NCI-H748 (cell line): ENCODE results near the gene PLD5.

ENCODE experiments used
- DNase-seq: peaks from one replicate; lab custom pipeline; 2025; ENCODE audit not compliant: unreplicated experiment; lab: John Stamatoyannopoulos, UW

The PLD5 gene

DNA sequence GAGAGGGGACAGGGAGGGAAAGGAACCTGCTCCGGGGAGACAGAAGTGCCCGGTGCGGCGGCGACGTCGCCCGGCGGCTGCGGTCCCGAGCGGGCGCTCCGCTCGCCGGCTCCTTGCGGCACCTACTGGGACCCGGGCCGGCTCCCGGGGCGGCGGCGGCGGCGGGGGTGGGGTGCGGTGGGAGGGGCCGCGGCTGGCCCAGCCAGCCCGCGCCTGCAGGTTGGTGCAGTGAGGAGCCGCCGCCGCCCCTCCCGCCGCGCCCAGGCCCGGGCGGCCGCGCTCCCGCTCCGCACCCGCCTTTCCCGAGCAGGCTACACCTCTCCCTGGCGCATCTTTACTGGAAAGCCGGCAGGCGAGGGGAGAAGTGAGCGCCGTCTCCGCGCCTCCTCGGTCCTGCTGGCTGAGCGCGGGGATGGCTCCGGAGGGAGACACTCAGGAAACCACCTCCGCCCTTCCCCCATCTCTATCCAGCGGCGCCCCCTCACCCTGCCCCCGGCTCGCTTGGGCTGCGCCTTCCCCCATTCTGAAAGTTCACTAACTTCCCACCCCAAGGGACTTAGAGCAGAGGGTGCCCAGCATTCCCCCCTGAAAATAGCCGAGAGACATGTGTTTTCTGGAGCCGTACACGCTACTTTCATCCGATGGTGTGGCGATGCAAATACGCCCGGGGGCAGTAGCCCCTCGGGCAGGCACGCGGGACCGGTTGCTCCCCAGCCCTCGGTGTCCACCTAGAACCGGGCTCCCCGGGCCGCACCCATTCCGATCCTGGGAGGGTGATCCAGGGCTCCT, at the start of gene PLD5:
Gene PLD5 (minus strand): TSS at position 127 of the 789 bp plus-strand sequence.
- DNase-seq: peak; percentile 70

DNA sequence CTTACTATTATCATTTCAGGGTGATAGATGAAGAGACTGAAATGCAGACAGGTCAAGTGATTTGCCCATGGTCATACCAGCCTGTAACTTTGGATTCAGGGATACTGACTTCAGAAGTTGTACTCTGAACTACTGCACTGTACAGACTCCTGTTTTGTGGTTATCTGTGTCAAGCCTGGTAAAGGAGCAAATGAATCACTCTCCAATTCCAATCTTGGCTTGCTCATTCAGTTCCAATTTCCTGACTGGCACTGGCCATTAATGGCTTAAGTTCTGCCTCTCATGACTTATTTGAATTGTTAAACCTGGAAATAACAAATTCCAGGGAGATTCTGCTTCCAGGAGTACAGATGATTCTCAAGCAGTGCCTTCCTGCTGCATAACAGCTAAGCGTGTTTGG, 45.4 kb upstream of the PLD5 start:
- no peak for DNase-seq

DNA sequence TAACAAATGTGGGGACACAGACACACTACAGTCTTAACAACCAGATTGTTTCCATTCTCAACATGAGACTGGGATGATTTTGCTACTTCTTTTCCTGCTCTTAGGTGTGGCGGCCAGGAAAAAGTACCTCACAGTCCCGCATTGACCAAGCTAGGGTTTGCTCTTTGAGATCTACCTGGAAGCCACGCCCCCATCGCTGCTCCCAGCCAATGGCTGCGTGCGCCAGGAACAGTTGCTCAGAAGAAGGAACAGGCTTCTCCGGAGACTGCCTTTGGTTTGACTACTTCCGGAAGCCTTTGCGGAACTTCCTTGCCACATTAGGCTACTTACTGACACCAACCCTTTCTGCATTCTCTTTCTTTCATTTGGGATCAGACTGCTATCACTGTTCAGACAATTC, 44.2 kb upstream of the PLD5 start:
- no peak for DNase-seq

DNA sequence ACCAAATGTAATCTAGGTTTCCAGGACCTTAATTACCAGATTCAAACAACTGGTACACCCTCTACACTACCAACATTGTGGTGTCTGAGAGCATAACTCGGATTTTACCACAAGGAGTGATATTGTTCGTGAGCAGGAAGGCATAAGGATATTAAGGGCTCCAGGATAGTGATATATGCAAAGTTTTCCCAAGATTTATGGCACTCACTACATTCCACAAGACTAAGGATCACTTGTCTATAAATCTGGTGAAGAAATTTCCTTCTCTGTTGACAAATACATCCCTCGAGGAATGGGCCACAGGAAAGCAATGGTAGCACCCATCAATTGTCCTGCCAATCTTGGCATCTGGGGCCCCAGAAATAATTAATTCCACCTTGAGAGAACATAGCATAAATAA, 43.1 kb upstream of the PLD5 start:
- DNase-seq: no peak

DNA sequence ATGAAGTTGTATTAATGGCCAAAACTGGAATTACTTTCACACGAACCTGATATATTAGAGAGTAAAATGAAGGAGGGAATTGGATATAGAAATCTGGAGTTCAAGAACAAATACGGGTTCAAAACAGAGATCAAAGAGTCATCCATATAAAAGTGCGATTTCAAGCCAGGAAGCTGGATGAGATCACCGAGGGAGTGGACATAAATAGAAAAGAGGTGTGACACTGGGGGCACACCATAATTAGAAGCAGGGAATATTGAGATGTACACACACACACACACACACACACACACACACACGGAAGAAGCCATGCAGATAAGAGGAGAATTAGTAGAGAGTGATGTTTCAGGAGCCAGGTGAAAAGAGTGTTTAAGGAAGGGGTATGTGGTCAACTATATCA, 32.3 kb upstream of the PLD5 start:
- DNase-seq: peak; percentile 24

DNA sequence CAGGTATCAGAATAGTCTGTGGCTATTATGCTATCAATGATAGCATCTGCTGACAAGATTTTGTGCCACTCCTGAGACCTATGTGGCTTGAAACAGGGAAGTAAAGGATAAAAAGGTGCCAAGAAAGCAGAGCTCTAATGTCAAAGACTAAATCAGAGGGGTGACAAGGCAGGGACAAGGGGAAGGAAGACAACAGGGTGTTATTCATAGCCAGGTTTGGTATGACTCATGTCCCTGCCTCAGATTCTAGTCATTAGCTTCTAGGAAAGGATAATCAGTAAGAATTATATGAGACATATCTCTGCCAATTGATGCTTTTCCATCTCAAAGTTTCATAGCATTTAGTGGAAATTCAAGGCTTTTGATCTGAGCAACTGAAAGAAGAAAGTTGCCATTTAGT, 31.8 kb upstream of the PLD5 start:
- no peak for DNase-seq

DNA sequence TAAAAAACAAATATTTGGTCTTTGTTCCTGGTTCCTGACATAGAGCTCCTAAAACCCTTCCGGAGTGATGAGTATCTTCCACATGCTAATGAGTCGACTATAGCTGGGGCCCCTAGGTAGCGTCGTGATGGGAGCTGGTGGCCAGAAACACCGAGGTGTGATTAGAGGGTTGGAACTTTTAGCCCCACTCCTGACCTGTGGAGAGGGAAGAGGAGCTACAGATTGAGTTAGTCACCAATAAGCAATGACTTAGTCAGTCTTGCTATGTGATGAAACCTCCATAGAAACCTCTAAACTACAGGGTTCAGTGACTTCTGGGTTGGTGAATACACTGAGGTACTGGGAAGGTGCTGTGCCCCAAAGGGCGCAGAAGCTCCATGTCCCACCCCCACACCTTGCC, 30.1 kb upstream of the PLD5 start:
- peak; percentile 17 for DNase-seq

DNA sequence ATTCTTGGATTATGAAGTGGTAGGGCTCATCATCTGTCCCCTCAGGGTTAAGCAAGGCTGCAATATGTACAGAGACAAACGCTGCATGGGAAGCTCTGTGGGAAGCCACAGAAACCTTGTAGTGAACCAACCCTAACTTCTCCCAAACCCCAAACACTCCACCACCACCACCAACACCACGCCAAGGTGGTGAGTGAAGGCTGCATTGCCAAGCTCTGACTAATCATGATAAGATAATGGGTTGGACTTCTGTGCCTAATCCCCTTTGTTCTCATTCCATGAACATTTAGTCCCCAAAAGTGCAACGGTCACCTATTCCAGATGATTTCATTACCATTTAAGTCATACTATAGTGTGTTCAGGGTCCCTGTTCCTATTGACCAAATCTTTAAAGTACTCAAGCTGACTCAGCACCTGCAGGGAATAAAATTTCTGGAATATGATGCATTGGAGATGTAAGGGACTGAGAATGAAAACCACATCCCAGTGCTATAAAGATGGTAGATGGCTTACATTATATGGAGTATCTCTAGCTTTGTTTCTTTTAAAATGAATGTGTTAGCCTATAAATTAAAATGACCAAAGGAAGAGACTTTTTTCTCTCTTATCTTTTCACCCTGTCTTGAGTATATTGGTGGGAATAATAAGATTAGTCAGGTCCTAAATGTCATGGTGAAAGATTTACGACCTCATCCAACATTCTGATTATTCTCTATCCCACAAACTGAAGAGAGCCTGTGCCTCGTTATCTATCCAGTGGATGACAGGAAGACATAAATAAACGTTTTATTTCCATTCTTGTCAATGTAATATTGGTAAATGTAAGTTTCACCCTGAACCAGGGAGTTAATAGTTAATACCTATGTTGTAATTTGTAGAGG, 22.6 kb upstream of the PLD5 start:
- DNase-seq: no peak

DNA sequence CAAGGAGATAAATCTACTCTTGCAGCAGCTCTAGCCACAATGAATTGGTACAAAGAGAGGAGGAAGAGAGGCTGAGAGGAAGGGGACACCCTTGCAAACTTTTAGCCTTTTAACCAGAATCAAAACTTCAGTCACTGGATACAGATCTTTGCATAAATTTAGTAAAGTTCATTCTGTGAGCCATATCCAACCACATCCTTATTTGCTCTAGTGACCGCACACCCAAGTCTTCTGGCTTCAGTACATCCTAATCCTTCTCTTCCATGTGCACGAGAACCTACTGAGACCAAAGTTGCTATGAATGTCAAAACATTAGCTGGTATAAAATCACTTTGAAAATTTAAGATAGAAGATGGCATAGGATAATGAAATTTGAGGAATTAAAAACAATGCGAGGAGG, 21.9 kb upstream of the PLD5 start:
- DNase-seq: no peak

DNA sequence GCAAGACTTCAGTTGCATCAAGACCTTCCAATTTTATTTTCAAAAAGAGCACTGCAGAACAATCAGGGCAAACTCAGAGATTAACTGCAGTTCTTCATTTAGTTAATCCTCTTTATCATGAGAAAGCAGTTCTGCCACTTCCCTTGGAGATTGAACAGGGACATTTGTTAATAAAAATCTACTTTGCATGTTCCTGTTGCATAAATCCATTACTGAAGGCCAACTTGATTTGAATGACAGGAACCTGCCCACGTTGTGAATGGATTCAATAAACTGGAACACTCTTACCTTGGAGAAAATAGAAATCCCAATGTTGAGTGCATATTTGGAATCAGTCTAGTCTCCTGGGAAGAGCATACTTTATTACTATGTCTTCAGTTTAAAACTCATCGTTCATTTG, 19.6 kb upstream of the PLD5 start:
- no peak for DNase-seq

DNA sequence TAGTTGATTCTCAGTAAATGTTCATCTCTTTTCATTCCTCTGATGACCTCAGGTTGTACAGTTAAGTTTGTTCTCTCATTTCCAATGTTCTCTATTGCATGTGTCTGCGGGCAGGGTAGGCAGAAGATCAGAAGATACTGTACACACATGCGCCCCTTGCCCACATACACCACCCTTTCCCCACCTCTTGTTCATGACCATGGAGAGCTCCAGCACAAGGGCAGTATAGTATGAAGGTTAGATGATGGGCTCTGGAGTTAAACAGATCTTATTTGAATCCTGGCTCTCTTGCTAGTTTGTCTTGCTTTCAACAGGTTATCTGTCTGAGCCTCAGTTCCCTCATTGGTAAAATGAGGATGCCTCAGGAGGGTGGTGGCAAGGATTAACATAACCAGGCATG, 17.8 kb upstream of the PLD5 start:
- no peak for DNase-seq

DNA sequence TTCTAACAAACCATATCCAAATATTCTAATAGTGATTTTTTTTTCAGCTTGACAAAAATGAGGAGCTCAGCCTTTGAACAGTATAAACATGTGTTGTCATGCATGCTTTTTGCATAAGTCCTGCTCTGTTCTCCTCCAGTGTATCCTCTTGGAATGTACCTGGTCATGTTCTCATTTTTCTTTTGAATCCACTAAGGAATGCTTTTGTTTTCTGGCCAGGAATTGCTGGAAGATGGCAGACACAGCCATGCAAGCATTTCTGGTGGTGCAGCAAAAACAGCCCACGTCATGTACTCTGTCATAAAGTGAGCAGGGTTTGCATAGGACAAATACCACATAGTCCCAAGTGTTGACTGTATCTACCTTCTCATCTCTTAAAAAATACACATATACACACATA, 11.5 kb upstream of the PLD5 start:
- DNase-seq: no peak

DNA sequence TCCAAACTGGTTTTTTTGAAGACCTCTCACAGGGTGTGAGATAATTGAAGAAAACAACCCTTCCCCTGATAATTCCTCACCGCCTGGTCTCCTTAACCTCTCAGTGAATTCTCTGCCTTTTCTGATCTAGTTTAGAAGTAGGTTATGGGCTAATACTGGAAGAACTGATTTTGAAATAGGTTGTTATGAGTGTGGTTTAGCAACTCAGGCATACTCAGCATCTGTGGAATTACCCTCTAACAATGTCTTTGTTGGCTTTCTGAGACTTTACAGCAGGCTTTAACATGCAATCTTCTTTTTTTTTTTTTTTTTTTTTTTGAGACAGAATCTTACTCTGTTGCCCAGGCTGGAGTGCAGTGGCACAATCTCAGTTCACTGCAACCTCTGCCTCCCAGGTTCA, 10.3 kb upstream of the PLD5 start:
- DNase-seq: no peak

DNA sequence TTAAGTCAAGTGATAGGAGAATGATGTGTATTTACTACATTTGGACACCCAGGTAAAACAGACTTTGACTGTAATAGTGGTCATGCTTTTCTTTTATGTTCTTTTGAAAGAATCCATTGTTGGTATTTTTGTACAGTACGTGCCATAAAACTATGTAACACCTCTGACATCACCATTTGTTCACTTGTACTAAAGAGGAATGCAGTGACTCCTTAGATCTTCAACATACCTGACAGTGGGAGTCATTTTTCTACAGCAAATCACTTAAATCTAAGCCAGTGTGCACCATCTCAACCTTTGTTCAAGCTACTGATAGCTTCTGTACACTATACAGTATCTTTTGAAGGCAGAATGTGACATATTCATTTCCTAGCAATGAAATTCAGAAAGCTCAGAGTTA, 6.3 kb upstream of the PLD5 start:
- no peak for DNase-seq

DNA sequence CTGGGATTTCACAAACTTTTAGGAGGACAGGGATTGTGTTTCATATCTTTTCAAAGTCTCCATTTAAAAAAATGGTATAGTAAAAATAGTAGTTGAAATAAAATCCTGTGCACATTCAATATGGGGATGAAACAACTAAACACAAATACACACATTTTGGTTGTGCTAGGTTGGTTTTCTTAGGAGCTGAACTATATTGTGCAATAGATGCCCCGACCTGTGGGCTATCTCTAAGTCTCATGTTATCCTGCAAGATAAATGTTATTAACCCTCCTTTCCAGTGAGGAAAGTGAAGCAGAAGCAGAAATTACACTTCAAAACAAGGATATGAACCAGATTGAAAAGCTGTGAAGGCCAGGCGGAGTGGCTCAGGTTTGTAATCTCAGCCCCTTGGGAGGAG, 1.3 kb upstream of the PLD5 start:
- DNase-seq: no peak

DNA sequence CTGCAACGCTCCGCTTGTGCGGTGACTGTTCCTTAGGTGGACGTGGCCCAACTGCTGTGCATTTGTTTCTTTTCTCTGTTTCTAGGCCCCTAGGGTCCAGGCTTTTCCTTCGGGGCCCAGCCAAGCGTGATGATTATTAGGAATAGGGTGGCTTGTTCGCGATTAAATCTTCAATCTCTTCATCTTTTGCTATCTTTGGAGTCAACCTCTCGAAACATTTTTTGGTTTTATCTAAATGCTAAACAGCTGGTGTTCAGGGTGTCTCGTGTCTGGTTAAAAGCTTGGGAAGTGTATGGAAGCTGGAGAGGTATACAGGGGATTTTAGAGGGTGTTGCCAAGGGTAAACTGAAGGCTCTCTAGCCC, 844 bp upstream of the PLD5 start:
- DNase-seq: peak; percentile 43

DNA sequence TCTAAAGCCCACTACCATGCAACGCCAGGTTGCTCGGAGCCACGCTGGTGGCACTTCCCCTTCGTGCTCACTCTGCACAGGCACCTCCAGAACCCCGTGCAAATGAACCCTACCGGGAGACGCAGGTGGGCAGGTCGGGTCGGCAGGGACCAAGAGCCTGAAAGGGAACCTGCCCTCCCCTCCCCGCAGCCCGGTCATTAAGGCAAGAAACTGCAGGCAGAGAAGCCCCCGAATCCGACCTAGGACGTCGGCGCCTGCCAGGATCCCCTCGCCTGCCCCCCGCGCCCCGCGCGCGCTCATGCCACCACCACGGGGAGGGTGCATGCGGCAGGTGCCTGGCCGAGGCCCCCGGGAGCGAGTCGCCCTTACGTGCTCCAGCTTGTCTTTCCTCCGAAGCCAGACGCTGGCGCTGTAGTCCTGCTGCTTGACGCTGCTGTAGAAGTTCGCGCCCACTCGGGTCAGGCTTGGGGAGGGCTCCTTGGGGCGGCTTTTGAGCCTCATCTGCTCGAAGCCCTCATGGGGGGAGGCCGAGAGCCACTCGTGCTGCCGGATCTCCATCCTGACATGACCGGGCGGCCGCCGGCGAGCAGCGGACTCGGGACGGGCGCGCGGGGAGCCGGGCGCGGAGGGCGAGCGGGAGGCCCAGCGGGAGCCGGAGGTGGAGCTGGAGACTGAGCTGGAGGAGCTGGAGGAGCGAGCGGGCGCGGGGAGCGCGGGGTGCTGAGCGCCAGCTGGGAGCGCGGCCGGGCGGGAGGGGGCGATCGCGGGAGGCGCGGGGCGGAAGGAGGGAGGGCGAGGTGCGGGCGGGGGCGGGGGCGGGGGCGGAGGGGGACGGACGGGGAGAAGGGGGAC, 552 bp downstream of the PLD5 start:
- DNase-seq: peak; percentile 79

DNA sequence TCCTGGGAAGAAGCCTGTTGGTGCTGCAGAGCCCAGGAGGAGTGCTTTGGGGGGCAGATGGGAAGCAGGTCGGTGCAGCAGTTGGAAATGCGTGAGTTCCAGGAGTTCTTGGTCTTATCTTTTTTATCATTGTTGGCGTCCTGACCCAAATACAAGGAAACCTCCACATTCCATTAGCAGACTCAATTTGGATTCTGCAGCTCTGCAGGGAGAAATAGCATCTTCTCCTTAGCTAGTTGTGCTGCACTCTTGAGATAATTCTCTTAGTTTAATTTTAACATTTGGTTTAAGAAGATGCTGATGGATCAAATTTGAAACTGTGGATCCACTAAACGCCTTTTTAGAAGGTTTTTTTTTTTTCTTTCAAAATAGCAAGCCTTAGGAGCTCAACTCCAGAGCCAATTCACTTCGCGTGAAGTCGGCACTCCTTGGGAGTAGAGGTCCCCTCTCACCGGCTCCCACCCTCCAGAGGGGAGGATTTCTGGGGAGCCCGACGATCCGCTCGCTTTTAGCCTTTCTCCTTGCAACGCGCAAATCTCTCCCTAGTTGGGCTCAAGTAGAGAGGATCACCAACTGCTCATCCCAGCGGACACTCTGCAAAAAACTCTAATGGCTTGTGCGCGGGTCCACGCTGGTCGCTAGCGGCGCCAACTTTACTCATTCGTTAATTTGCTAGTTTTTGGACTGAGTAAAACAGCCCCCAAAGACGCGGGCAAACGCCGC, 1.3 kb downstream of the PLD5 start:
- DNase-seq: peak; percentile 52

DNA sequence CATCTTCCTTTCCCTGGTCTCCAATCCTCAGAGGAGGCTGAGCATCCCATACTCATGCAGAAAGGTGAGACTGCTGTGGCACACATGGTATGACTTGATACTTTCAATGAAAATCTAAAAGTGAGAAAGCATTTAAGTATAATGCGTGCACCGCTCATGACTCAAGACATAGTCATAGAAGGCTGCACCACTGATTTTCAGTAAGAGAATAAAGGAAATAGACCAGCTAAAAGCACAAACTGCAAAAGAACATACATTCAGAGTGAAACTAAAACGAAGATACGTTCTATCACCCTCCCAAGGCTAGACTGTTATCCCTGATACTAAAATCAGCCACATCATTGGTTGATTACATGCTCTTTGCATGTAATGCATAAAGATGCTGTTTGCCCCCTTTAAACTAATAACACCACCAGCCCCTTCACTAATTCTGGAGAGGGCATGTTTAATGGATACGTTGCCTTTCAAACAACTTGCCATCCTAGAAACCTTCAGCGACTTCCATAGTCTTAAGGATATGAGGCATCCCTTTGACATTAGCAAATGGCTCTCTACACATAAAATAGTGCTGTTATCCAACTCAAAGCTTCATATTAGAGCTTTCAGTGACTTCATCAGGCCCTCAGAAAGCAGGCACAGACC, 2.1 kb downstream of the PLD5 start:
- DNase-seq: peak; percentile 17

DNA sequence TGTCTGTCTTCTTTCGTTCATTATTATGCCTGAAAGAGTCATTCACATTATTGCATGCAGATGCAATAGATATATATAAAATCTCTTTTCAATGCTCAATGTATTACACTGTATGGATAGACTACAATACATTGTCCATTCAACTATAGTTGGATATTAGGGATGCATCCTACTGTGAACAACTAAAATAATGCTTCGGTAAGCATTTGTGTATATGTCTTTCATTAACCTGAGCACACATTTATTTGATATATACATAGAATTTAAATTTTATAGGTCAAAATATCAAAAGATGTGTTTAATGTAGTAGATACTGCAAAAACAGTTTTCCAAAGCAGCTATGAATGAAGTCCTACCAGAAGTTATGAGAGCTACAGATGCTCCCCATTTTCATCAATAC, 8.9 kb downstream of the PLD5 start:
- DNase-seq: no peak
